Measurements from ENCODE around the gene ARAP1.

DNA sequence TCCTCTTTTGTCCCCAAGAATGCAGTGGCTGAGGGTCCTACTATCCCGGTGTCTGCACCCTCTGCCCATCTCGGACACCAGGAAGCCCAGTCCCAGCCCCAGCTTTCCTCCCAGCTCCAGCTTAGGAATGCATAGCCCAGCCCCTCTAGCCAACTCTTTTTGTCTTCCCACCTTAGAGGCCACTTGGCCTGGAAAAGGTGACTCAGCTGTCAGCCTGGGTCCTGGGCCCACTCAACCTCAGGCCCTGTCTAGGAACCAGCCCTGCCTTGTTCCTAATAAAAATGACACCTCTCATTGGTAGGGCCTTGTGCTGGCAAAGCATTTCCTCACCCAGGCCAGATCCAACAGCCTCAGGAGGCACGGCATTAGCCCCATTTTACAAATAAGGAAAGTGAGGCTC lies 106.2 kb downstream of the ARAP1 start:
- TF ChIP-seq CTCF (IDR thresholded peaks at IDR 0.05) = no peak
- TF ChIP-seq POLR2A (IDR thresholded peaks at IDR 0.05) = no peak

All from Peyer's patch (tissue), 4 donors.